Measurements from ENCODE around the gene OR51B5. TPM values are rescaled to one million over a fixed set of nuclear protein-coding genes. Genes with fewer than 3 reads are reported as not detected.

OR51B5 gene
- 1 to 10 TPM in 1 of 2 donors, under 1 TPM in 1; 0.49 to 4.2 TPM for total RNA-seq

GRCh38 chr11:5343474-5344335, at the start of gene OR51B5:
TSS of gene OR51B5 (minus strand) at chr11:5343524. CDS start at chr11:5343524, 0 bp downstream.
- TF ChIP-seq CTCF (IDR thresholded peaks at IDR 0.05) = no peak
- no peak for DNase-seq (ENCODE audit: low spot score)
- no peaks in the 10 kb centered on the region for H3K36me3 ChIP-seq
- no peaks in the 10 kb centered on the region for H3K27me3 ChIP-seq (replicated peaks; ENCODE audit: insufficient read depth)
- H3K9me3 ChIP-seq = no peaks in the 10 kb centered on the region
- no peak within 1 kb of the TSS for H3K27ac ChIP-seq
- H3K4me3 ChIP-seq = no peak within 1 kb of the TSS
- ATAC-seq (ENCODE audit: insufficient number of reproducible peaks, low FRiP score, low read depth) = no peak
- H3K4me1 ChIP-seq (ENCODE audit: control insufficient read depth in 1 of 2, low read depth in 2 of 2) = no peaks in the 10 kb centered on the region

- Histone ChIP-seq H3K4me3 (no peak overlapping the region), H3K27ac (no peak overlapping the region), H3K4me1 (ENCODE audit: control insufficient read depth in 1 of 2, low read depth in 2 of 2) (no peaks in the 10 kb centered on the region), H3K9me3 (no peaks in the 10 kb centered on the region), H3K27me3 (replicated peaks; ENCODE audit: insufficient read depth) (no peaks in the 10 kb centered on the region), H3K36me3 (no peaks in the 10 kb centered on the region)
- no peak for TF ChIP-seq CTCF (IDR thresholded peaks at IDR 0.05)
- DNase-seq (ENCODE audit: low spot score) (no peak), ATAC-seq (ENCODE audit: insufficient number of reproducible peaks, low FRiP score, low read depth) (no peak)
Measured at GRCh38 chr11:5390210-5390609, 46.9 kb upstream of the OR51B5 start.

GRCh38 chr11:5384335-5384734, 41.0 kb upstream of the OR51B5 start:
- no peak overlapping the region for H3K4me3 ChIP-seq
- H3K9me3 ChIP-seq = no peaks in the 10 kb centered on the region
- ATAC-seq (ENCODE audit: insufficient number of reproducible peaks, low FRiP score, low read depth) (no peak), DNase-seq (ENCODE audit: low spot score) (no peak)
- no peaks in the 10 kb centered on the region for H3K27me3 ChIP-seq (replicated peaks; ENCODE audit: insufficient read depth)
- TF ChIP-seq CTCF (IDR thresholded peaks at IDR 0.05) = no peak
- H3K4me1 ChIP-seq (ENCODE audit: control insufficient read depth in 1 of 2, low read depth in 2 of 2) = no peaks in the 10 kb centered on the region
- no peak overlapping the region for H3K27ac ChIP-seq
- H3K36me3 ChIP-seq = no peaks in the 10 kb centered on the region

GRCh38 chr11:5383576-5383975, 40.3 kb upstream of the OR51B5 start, which contains the start of gene OR51M1:
TSS of gene OR51M1 (plus strand) at chr11:5383812. CDS start at chr11:5389399, 5,587 bp downstream.
- no peak within 1 kb of the TSS for H3K4me3 ChIP-seq
- no peak for TF ChIP-seq CTCF (IDR thresholded peaks at IDR 0.05)
- DNase-seq (ENCODE audit: low spot score) = no peak
- no peak within 1 kb of the TSS for H3K27ac ChIP-seq
- no peaks in the 10 kb centered on the region for H3K9me3 ChIP-seq
- ATAC-seq (ENCODE audit: insufficient number of reproducible peaks, low FRiP score, low read depth) = no peak
- H3K27me3 ChIP-seq (replicated peaks; ENCODE audit: insufficient read depth) = no peaks in the 10 kb centered on the region
- no peaks in the 10 kb centered on the region for H3K36me3 ChIP-seq
- no peaks in the 10 kb centered on the region for H3K4me1 ChIP-seq (ENCODE audit: control insufficient read depth in 1 of 2, low read depth in 2 of 2)

- no peak overlapping the region for H3K4me3 ChIP-seq
- H3K9me3 ChIP-seq = no peaks in the 10 kb centered on the region
- DNase-seq (ENCODE audit: low spot score) (no peak), ATAC-seq (ENCODE audit: insufficient number of reproducible peaks, low FRiP score, low read depth) (peak; percentile 28)
- no peaks in the 10 kb centered on the region for H3K36me3 ChIP-seq
- H3K27me3 ChIP-seq (replicated peaks; ENCODE audit: insufficient read depth) = no peaks in the 10 kb centered on the region
- no peaks in the 10 kb centered on the region for H3K4me1 ChIP-seq (ENCODE audit: control insufficient read depth in 1 of 2, low read depth in 2 of 2)
- peak; percentile 63 for TF ChIP-seq CTCF (IDR thresholded peaks at IDR 0.05)
- no peak overlapping the region for H3K27ac ChIP-seq
Measured at GRCh38 chr11:5380740-5381342, 37.5 kb upstream of the OR51B5 start.

Data from thoracic aorta (tissue), 2 donors.